Body of pancreas (tissue), 4 donors: ENCODE results near the gene GCFC2.

Experiments
- CTCF ChIP-seq, 7 experiments: fragments of 450-650 bp in 4 of 7; fragments of 200-600 bp in 3 of 7; sonication (generic) in 3 of 7; IDR thresholded peaks; one replicate each; pipeline ENCODE4 v1.5.1; 2016 to 2019; ENCODE audit warnings: antibody characterized with exemption in 7 of 7
- POLR2A ChIP-seq, 3 donors: fragments of 450-650 bp; IDR thresholded peaks; one replicate each; pipeline ENCODE4 v1.6.1; 2016; ENCODE audit warnings: antibody characterized with exemption in 3 of 3, mild to moderate bottlenecking in 2 of 3

- TF ChIP-seq CTCF (IDR thresholded peaks at IDR 0.05): no peak
- no peak for TF ChIP-seq POLR2A (IDR thresholded peaks at IDR 0.05)
These were observed 73.1 kb downstream of the GCFC2 start for GRCh38 chr2:75637568-75637967.
